IPS-15b (cell line): ENCODE results near the gene CELSR3.

ENCODE experiments used
- H3K27me3 ChIP-seq: one replicate; pipeline ENCODE4 v1.6.1; 2013; ENCODE audit warnings: low read length; ENCODE audit not compliant: control insufficient read depth, insufficient read depth
- H3K36me3 ChIP-seq: one replicate; pipeline ENCODE4 v1.6.1; 2013; ENCODE audit warnings: low read length; ENCODE audit not compliant: control insufficient read depth, insufficient read depth
- H3K4me1 ChIP-seq: one replicate; pipeline ENCODE4 v1.6.1; 2013; ENCODE audit warnings: mild to moderate bottlenecking, low read length; ENCODE audit not compliant: control insufficient read depth, insufficient read depth
- H3K4me3 ChIP-seq: one replicate; pipeline ENCODE4 v1.5.1; 2013; ENCODE audit warnings: low read depth, low read length
- H3K9ac ChIP-seq: one replicate; pipeline ENCODE4 v1.6.1; 2013; ENCODE audit warnings: low read depth, mild to moderate bottlenecking, low read length
- H3K9me3 ChIP-seq: one replicate; pipeline ENCODE4 v1.6.1; 2013; ENCODE audit warnings: mild to moderate bottlenecking, low read length; ENCODE audit not compliant: control insufficient read depth, insufficient read depth

CELSR3 gene, protein sequence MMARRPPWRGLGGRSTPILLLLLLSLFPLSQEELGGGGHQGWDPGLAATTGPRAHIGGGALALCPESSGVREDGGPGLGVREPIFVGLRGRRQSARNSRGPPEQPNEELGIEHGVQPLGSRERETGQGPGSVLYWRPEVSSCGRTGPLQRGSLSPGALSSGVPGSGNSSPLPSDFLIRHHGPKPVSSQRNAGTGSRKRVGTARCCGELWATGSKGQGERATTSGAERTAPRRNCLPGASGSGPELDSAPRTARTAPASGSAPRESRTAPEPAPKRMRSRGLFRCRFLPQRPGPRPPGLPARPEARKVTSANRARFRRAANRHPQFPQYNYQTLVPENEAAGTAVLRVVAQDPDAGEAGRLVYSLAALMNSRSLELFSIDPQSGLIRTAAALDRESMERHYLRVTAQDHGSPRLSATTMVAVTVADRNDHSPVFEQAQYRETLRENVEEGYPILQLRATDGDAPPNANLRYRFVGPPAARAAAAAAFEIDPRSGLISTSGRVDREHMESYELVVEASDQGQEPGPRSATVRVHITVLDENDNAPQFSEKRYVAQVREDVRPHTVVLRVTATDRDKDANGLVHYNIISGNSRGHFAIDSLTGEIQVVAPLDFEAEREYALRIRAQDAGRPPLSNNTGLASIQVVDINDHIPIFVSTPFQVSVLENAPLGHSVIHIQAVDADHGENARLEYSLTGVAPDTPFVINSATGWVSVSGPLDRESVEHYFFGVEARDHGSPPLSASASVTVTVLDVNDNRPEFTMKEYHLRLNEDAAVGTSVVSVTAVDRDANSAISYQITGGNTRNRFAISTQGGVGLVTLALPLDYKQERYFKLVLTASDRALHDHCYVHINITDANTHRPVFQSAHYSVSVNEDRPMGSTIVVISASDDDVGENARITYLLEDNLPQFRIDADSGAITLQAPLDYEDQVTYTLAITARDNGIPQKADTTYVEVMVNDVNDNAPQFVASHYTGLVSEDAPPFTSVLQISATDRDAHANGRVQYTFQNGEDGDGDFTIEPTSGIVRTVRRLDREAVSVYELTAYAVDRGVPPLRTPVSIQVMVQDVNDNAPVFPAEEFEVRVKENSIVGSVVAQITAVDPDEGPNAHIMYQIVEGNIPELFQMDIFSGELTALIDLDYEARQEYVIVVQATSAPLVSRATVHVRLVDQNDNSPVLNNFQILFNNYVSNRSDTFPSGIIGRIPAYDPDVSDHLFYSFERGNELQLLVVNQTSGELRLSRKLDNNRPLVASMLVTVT (N-terminal part only)

DNA sequence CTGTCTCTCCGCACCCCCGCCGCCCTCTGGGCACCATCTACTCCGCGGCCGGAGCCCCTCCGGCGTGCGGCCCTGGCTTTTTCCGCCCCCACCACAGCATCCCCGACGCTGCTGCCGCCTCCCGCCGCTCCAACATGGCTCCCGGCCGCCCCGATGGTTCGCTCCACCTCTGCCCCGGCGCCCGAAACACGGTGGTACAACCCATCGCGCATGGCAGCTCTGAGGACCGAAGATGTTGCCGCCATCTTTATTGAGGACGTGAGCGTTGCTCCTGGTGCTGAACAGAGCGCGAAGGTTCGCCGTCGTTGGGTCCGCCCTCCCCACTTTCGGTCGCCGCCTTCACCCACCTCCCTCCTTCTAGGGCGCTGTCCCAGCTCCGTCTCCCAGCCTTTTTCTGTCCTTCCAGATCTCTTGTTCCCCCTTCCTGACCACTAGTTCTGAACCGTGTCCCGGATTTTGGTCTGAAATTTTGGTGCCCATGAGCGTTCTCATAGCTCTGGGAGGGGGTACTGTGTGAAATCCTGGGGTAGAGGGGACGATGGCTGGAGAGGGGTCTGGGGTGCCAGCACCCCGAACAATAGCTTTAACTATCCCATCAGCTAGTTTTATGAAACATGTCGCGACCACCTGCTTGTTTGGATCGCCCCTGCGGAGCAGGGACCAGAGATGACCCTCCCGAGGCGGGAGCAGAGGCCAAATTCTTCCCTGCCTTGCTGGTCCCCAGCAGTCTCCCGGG, at the start of gene CELSR3:
CELSR3 (minus strand) TSS at position 134 of the 736 bp plus-strand sequence. CDS start 252 bp downstream, outside the sequence.
- Histone ChIP-seq H3K9ac (peak within 1 kb of the TSS; percentile 98), H3K9me3 (no peaks in the 10 kb centered on the region), H3K36me3 (peaks cover 3% of the 10 kb centered on the region), H3K4me3 (peak within 1 kb of the TSS; percentile 89), H3K27me3 (no peaks in the 10 kb centered on the region), H3K4me1 (peaks cover 3% of the 10 kb centered on the region)

DNA sequence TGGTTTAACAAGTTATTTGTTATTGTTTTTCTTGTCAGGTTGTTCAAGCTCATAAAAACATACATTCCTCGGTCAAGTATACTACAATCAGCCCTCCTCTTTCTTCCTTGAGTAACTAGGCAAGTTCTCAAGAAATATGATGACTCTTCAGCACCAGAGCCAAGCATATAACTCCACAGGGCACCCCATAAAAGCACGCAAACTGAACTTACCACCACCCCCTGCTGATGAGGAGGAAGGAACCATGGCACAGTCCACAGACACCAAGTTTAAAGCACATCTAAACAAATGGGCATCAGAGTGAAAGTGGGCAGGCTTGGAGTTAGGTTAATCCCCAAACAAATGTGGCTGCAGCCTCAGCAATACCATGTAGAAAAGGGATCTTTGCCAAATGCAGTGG, 49.0 kb upstream of the CELSR3 start:
- Histone ChIP-seq H3K27me3 (no peaks in the 10 kb centered on the region), H3K9ac (no peak overlapping the region), H3K4me3 (no peak overlapping the region), H3K9me3 (no peaks in the 10 kb centered on the region), H3K36me3 (peaks cover 30% of the 10 kb centered on the region), H3K4me1 (peaks cover 12% of the 10 kb centered on the region)

DNA sequence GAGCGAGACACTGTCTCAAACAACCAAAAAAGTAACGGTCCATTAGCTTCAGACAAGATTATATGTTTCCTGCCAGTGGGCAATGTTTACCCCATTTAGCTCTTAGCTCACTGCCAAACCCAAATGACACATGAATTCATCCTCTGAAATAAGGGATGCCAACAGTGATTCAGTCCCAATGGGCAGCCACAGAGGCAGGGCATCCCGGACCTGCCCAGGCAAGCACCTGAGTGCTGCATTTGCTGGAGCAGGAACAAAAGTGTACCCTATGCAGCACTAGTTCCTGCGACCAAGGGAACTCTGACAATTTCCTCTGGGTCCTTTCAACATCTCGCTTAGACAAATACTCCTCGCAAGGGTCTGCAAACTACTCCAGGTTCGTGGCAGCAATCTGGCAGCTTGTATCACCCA, 46.4 kb upstream of the CELSR3 start:
- H3K27me3 ChIP-seq, result no peaks in the 10 kb centered on the region
- H3K4me1 ChIP-seq, result peaks cover 5% of the 10 kb centered on the region
- H3K36me3 ChIP-seq, result peaks cover 25% of the 10 kb centered on the region
- no peak overlapping the region for H3K4me3 ChIP-seq
- no peak overlapping the region for H3K9ac ChIP-seq
- no peaks in the 10 kb centered on the region for H3K9me3 ChIP-seq

DNA sequence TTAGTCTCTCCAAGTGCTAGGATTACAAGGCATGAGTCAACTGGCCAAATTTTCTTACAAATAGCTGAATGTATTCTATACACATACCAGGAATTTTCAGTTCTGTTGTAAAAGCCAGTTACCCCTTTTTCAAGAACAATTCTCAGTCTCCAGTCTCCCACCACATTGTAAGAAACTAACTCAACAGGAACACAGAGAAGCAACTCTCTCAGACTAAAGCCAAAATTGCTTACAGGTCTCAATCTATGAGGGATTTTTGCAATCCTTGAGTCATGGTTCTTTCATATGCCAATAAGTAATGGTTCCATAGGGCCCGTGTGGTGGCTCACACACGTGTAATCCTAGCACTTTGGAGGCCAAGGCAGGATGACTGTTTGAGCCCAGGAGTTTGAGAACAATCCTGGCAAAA, 45.8 kb upstream of the CELSR3 start:
- Histone ChIP-seq H3K9ac (peak overlapping the region; percentile 16), H3K9me3 (no peaks in the 10 kb centered on the region), H3K36me3 (peaks cover 24% of the 10 kb centered on the region), H3K4me1 (peaks cover 5% of the 10 kb centered on the region), H3K4me3 (no peak overlapping the region), H3K27me3 (no peaks in the 10 kb centered on the region)

DNA sequence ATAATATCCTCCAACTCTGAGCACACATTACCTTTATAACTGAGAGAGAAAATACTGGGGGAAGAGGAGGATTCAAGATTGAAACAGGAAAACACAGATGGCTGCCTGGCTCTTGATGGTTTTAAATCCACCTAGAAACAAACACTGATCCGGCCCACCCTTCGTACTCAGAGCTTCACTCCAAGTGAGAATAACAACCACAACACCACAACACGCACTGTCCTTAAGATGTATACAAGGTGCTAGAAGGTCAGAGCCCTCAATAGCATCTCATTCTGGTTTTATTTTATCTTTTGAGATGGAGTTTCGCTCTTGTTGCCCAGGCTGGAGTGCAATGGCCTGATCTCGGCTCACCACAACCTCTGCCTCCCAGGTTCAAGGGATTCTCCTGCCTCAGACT, 44.5 kb upstream of the CELSR3 start:
- Histone ChIP-seq H3K9ac (no peak overlapping the region), H3K36me3 (peaks cover 14% of the 10 kb centered on the region), H3K4me3 (no peak overlapping the region)

DNA sequence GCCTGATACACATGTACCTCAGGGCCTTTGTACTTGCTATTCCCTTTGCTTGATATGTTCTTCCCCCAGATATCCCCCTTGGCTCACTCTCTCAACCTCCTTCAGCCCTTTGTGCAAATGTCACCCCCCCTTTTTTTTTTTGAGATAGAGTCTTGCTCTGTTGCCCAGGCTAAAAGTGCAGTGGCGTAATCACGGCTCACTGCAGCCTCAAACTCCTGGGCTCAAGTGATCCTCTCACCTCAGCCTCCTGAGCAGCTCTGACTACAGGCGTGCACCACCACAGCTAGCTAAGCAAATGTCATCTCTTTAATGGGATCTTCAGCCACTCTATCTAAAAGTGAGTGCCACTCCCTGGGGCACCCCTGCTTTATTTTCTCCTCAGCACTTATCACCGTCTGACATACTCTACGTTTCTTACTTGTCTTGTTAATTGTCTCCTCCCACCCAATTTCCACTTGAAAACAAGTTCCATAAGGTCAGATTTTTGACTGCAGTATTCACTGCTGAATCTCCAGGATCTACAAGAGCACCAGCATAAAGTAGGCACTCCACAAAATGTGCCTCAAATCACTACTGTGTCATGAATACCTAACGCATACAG, 39.7 kb upstream of the CELSR3 start:
- H3K9me3 ChIP-seq, result no peaks in the 10 kb centered on the region
- H3K4me3 ChIP-seq, result peak overlapping the region; percentile 20
- peaks cover 7% of the 10 kb centered on the region for H3K4me1 ChIP-seq
- H3K9ac ChIP-seq, result no peak overlapping the region
- H3K27me3 ChIP-seq, result no peaks in the 10 kb centered on the region
- peaks cover 14% of the 10 kb centered on the region for H3K36me3 ChIP-seq

More for the DNA sequence above, 44.5 kb upstream of the CELSR3 start:
- H3K27me3 ChIP-seq, result no peaks in the 10 kb centered on the region
- H3K9me3 ChIP-seq, result no peaks in the 10 kb centered on the region
- peaks cover 11% of the 10 kb centered on the region for H3K4me1 ChIP-seq

DNA sequence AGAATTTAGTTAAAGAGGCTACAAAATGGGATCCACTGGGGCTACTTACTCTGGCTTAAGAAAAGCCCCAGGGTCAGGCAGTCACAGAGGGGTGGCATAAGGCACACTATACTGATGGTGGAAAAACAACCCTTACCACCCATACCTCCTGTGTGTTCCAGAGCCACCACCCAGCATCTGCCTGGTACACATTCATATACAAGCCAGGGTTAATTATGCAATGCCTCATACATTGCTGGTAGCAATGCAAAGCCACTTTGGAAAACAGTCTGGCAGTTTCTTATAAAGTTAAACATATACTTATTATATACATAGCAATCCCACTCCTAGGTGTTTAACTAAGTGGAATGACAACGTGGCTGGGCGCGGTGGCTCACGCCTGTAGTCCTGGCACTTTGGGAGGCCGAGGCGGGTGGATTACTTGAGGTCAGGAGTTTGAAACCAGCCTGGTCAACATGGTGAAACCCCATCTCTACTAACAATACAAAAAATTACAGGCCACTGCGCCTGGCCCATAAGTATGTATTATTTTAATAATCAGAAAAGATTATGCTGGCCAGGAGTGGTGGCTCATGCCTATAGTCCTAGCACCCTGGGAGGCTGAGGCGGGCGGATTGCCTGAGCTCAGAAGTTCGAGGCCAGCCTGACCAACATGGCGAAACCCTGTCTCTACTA, 38.2 kb upstream of the CELSR3 start:
- Histone ChIP-seq H3K27me3 (no peaks in the 10 kb centered on the region), H3K9me3 (no peaks in the 10 kb centered on the region), H3K9ac (no peak overlapping the region), H3K36me3 (peaks cover 14% of the 10 kb centered on the region), H3K4me3 (no peak overlapping the region), H3K4me1 (peaks cover 7% of the 10 kb centered on the region)

DNA sequence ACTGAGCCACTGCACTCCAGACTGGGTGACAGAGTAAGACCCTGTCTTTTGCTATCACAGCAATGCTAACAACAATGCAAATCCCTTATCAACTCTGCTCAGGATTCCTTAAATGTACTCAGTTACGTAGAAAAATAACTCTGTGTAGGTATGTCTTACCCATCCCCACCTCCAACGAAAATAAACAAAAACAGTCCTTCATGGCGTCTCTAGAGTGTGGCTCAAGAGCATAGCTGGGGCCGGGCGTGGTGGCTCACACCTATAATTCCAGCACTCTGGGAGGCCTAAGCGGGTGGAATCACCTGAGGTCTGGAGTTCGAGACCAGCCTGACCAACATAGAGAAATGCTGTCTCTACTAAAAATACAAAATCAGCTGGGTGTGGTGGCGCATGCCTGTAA, 36.2 kb upstream of the CELSR3 start:
- H3K36me3 ChIP-seq, result peaks cover 23% of the 10 kb centered on the region

DNA sequence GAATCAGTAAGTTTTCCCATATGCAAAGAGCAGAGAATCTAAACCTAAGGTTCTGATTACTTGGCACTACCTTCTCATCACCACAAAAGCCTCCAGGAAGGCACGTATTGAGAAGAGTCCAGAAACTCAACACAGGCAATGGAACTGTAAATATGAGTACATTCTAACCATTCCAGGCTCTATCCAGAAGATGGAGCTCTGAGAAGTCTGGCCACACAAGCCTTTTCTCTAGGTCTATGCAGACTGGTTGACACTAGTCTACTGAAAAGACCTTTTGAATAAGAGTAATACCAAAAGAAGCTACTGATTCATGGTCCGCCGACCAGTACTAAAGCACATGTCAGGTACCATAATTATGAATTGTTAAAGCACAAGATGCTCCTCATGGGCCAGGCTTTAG, 35.3 kb upstream of the CELSR3 start:
- Histone ChIP-seq H3K27me3 (no peaks in the 10 kb centered on the region), H3K4me1 (peaks cover 4% of the 10 kb centered on the region), H3K9me3 (no peaks in the 10 kb centered on the region), H3K9ac (no peak overlapping the region), H3K4me3 (no peak overlapping the region), H3K36me3 (peaks cover 32% of the 10 kb centered on the region)

More for the DNA sequence above, 36.2 kb upstream of the CELSR3 start:
- Histone ChIP-seq H3K4me3 (no peak overlapping the region), H3K9ac (no peak overlapping the region), H3K9me3 (no peaks in the 10 kb centered on the region), H3K4me1 (peaks cover 7% of the 10 kb centered on the region), H3K27me3 (no peaks in the 10 kb centered on the region)

DNA sequence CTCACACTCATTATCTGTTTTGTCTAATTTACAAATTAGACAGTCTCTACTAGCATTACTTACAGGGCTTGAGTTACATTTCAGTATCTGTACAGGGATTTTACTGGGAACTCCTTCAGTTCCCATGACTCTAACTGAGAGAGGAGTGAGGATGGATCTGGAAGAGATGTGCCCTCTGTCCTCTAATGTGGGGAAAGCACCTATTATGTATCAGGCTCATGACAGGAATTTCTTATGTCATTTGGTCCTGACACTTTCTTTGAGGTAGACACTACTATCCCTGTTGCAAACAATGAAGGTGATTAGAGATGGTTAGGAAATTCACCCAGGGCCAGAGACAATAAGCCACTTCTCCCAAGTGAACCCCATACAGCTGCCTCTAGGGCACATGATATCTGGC, 33.9 kb upstream of the CELSR3 start:
- peaks cover 44% of the 10 kb centered on the region for H3K36me3 ChIP-seq
- no peak overlapping the region for H3K9ac ChIP-seq
- H3K9me3 ChIP-seq, result no peaks in the 10 kb centered on the region
- no peak overlapping the region for H3K4me3 ChIP-seq
- no peaks in the 10 kb centered on the region for H3K4me1 ChIP-seq
- no peaks in the 10 kb centered on the region for H3K27me3 ChIP-seq
